Neural cell (in vitro differentiated cells): Measurements from ENCODE around the gene ATP5F1E.

Source experiments
- POLR2AphosphoS5 ChIP-seq: IDR thresholded peaks from 2 replicates; pipeline ENCODE4 v1.6.1; 2012
- RAD21 ChIP-seq: fragments of 450-650 bp; conservative IDR thresholded peaks from 2 replicates; pipeline ENCODE4 v1.6.1; 2014; ENCODE audit warnings: antibody characterized with exemption, mild to moderate bottlenecking, moderate library complexity
- TF ChIP-seq, protein P1 (sequence below): fragments of 450-650 bp; IDR thresholded peaks from 2 replicates; pipeline ENCODE4 v1.5.1; 2014; ENCODE audit warnings: antibody characterized with exemption, mild to moderate bottlenecking, moderate library complexity; ENCODE audit not compliant: poor library complexity, severe bottlenecking

DNA sequence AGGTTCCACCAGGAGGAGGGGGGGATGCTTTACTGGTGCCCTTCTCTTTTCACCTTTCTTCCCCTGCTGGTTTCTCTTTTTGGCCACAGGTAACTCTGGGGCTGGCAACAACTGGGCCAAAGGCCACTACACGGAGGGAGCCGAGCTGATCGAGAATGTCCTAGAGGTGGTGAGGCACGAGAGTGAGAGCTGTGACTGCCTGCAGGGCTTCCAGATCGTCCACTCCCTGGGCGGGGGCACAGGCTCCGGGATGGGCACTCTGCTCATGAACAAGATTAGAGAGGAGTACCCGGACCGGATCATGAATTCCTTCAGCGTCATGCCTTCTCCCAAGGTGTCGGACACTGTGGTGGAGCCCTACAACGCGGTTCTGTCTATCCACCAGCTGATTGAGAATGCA lies 8.5 kb downstream of the ATP5F1E start:
- TF ChIP-seq, protein P1, sequence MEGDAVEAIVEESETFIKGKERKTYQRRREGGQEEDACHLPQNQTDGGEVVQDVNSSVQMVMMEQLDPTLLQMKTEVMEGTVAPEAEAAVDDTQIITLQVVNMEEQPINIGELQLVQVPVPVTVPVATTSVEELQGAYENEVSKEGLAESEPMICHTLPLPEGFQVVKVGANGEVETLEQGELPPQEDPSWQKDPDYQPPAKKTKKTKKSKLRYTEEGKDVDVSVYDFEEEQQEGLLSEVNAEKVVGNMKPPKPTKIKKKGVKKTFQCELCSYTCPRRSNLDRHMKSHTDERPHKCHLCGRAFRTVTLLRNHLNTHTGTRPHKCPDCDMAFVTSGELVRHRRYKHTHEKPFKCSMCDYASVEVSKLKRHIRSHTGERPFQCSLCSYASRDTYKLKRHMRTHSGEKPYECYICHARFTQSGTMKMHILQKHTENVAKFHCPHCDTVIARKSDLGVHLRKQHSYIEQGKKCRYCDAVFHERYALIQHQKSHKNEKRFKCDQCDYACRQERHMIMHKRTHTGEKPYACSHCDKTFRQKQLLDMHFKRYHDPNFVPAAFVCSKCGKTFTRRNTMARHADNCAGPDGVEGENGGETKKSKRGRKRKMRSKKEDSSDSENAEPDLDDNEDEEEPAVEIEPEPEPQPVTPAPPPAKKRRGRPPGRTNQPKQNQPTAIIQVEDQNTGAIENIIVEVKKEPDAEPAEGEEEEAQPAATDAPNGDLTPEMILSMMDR = no peak
- TF ChIP-seq POLR2AphosphoS5 (no peak), RAD21 (no peak)
